Activated CD8-positive, alpha-beta memory T cell treated with anti-CD3 and anti-CD28 coated beads for 36 hours (primary cell): ENCODE measurements around the gene EFCAB9. TPM values are rescaled to one million over a fixed set of nuclear protein-coding genes. Genes with fewer than 3 reads are reported as not detected.

Source experiments
- CTCF ChIA-PET: fragments of 350-600 bp; sonication (Branson Sonifier 250); formaldehyde crosslinking; loops from one replicate; lab custom pipeline; 2021; ENCODE audit warnings: antibody characterized with exemption; lab: Charles Lee
- POLR2A ChIA-PET: fragments of 350-600 bp; sonication (Branson Sonifier 250); formaldehyde crosslinking; loops from one replicate; lab custom pipeline; 2021; ENCODE audit warnings: antibody characterized with exemption; lab: Charles Lee
- total RNA-seq, 2 experiments: library from RNA; stranded (reverse); gene quantifications; one replicate each; pipeline ENCODE4 v1.2.3, GENCODE V29; 2021

Gene EFCAB9
- total RNA-seq, 2 experiments from 2014 or later = not detected

DNA sequence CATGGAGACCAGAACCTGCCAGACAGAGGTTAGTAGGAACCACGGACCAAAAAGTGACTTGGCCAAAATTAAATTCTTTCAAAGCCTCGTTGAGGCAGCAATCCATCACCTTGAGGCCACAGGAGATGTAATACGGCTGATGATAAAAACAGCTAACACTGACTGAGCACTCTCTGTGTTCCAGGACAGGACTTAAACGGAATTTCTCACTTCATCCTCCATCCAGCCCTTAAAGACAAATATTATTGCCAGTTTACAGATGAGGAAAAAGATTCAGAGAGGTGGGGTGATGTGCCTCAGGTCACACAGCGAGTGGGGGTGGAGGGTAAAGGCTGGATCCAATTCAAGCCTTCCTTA is 31.0 kb upstream of the EFCAB9 start:
- CTCF ChIA-PET = interaction anchor here (1.5 to 2.2 kb wide), 2 partner anchors 11 to 57 kb away, joined by 5 to 6 read pairs; no protein-coding TSS in a partner anchor
- POLR2A ChIA-PET = no interaction called here

DNA sequence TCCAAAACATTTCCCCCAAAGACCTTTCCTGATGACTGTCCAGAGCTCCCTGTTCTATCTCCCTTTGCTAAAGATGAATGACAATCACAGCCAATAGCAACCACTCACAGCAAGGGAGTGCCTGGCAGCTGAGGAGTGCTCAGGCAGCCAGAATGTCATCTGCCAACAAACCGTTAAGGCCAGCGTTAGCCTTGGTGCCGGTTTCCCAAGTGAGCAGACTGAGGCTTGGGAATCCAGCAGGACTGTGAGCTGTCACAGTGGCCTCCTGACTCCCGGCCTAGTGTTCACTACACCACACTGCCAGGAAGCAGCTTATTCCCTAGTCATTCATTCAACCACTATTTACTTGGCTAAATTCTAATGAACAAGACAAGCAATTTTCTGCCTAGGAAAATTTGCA is 30.6 kb upstream of the EFCAB9 start:
- ChIA-PET CTCF (interaction anchor here (1.5 to 2.2 kb wide), 2 partner anchors 10 to 57 kb away, joined by 5 to 6 read pairs; no protein-coding TSS in a partner anchor), POLR2A (no interaction called here)

DNA sequence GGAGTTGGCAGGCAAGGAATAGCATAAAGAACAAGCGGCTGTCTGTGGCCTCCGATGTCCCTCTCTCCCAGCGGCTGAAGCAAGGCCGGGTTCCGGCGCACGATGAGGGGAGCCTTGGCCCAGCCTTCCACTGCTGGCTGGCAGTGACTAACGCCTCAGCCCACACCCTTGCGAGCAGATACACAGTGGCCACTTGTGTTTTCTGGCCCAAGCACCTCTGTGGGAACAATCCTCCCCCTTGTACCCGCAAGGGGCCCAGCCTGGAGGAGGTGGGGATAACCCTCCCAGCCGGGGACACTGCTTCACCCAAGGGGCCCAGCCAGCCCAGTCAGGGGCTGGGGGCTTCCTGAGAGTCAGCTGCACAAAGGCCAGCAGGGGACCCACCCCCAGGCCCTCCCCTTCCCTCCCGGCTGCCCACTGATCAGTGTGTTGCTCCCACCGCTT is 29.2 kb upstream of the EFCAB9 start:
- ChIA-PET CTCF (interaction anchor here (2.2 kb wide), 1 partner anchor 9 kb away, joined by 6 read pairs; no protein-coding TSS in a partner anchor), POLR2A (no interaction called here)

DNA sequence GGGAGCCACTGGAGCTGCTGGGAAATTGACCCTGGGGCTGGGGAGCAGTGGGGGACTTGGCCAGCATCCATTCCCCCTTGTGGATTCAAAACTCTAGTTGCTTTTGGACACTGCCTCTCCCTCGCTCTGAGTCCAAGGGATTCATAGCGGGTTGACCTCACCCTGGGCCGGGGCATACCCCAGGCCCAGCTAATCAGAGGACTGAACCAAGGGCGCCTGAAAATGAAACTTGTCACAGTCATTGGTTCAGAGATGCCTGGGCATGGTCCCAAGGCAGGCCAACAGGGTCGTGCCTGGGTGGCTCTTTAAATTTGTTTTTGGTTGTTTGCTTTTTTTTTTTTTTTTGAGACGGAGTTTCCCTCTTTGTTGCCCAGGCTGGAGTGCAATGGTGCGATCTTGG is 28.5 kb upstream of the EFCAB9 start:
- ChIA-PET POLR2A (interaction anchor here (0.6 kb wide), 1 partner anchor 747 kb away, joined by 3 read pairs; no protein-coding TSS in a partner anchor), CTCF (interaction anchor here (1.8 kb wide), 1 partner anchor 13 kb away, joined by 3 read pairs; no protein-coding TSS in a partner anchor)

DNA sequence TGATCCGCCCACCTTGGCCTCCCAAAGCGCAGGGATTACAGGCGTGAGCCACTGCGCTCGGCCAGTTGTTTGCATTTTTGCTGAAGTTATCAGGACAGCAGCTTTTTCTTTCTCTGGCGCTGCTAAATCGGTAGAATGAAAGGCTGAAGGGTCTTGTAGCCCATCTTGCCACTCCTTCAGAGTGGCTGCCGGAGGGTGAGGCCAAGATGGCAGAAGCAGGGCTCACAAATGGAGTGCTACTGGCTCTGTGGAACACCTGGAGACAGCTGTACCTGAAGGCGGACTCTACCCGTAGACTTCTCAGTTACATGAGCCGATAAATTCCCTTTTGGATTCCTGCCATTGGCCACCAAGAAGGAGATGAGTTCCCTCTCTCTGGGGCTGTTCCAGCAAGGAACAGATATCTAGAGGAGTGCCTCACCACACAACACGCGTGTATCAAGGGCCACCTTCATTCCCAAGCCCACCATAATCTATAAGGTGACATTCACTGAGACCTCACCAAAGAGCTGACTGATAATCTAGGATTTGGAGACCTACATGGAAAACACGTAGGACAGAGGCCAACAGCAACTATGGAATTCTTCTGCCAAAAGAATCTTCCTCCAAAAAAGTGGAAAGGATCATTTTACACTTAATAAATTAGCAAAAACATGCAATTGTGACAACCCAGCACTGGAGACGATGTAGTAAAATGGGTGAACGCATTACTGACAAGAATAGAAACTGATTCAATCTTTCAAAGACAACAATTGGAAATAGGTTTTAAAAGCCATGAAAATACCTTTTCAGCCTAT is 27.7 kb upstream of the EFCAB9 start:
- ChIA-PET CTCF (interaction anchor here (1.8 kb wide), 1 partner anchor 13 kb away, joined by 3 read pairs; no protein-coding TSS in a partner anchor), POLR2A (no interaction called here)

DNA sequence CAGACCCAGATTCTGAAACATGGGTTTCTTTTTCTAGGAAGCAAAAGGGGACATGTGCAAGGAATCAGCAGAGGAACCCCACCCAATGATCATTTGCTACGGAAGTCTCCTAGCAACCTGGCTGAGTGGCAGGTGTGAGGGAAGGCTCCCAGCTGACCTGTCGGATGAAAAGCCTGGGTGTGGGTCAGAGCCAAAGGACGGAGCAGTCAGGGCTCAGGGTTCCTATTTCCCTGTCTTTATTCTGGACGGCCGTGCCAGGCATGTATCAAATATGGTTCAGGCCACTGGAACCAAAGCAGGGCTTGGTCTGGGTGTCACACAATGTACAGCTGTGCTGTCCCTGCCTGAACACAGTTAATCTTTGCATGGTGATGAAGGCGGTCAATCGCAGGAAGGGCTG is 26.1 kb upstream of the EFCAB9 start:
- CTCF ChIA-PET = no interaction called here
- POLR2A ChIA-PET = no interaction called here

DNA sequence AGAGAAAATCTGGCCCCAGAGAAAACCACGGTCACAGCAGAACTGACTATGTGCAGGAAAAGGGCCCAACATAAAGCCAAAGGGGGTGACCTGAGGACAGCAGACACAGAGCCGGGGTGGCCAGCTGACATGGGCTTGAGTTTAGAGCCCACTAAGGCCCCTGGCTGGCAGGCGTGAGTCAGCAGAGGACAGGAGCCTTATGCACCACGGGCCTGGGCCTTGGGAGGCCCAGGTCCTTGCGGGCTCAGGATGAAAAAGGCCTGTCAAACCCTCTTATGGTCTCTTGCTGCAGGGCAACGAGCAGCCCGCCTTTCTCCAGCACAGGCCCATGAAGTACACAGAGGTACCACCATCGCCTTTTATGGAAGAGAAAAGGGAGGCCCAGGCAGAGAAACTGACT is 25.7 kb upstream of the EFCAB9 start:
- ChIA-PET POLR2A (no interaction called here), CTCF (no interaction called here)

DNA sequence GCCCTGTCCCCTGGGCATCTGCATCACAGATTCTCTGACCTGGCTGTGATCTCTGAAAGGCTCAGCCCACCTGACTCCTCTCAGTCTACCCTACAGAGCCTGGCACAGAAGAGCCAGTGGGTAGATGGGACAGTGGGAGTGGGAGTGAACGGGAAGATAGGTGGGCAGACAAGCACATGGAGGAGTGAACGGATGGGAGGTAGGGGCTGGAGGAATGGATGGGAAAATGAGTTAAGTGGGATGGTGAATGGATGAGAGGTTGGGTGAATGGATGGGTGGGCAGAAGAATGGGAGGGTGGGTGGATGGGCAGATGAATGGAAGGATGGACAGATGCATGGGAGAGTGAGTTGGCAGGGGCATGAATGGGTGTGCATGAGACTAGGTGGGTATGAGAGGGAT is 24.8 kb upstream of the EFCAB9 start:
- ChIA-PET POLR2A (no interaction called here), CTCF (no interaction called here)

DNA sequence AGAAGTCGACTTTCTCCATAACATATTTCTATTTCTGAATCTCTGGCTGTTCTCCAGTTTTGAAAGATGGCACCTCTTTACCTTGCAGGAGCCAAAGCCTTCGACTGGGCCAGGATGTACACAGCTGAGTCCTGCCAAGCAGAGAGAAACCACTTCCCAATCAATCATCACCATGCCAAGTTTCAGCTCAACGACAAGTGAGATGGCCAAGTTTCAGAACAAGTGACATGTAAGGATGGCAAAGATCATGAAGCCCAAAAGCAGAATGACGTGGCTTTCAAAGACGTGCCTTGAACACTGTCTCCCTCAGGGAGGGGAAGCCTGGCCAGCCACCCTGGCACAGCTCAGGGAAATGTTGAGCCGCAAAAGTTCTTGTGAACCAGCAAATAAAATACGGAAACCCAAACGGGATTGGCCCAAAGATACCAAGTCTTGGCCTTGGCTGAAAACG is 23.7 kb upstream of the EFCAB9 start:
- CTCF ChIA-PET = interaction anchor here (0.7 to 0.8 kb wide), 2 partner anchors 16 to 121 kb away, joined by 3 read pairs; no protein-coding TSS in a partner anchor
- POLR2A ChIA-PET = no interaction called here

DNA sequence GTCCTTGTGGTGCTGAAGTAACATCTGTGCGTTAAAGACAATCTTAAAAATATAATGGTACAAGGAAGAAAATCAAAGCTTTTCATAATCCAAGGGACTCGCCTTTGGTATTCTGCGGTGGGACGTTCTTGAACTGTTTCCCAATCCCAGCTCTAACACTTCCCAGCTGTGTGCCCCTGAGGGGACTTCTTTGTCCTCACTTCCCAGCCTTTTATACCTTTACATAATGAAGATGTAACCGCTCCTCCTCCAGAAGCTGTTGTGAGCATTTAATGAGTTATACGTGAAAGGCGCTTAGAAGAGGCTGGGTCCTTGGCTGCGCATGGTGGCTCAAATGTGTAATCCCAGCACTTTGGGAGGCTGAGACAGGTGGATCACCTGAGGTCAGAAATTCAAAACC is 22.9 kb upstream of the EFCAB9 start:
- ChIA-PET CTCF (no interaction called here), POLR2A (no interaction called here)

DNA sequence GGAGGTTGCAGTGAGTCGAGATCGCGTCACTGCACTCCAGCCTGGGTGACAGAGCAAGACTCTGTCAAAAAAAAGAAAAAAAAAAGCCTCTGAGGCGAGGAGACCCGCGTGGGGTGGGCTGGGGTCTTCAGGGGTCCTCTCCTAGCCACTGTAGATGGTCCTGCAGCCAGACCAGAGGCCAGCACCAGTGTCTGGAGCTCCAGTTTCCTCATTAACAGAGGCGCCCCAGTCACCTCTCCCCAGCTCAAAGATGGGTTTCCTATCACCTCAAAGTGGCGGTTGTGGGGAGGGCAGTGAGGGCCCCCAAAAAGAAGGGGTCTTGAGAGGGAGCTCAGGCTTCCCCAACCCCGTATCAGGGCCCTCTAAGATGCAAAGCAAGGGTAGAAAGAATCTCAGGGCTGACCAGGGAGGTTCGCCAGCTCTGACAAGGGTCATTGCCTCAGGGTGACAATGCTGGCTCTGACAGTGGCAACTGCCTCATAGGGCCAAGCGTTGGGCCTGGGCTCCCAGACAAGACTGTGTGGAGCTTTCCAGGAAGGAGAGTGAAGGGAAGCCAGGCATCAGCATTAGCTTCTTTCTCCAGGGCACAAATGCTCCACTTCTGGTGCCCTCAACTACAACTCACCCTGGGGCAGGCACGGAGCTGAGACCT is 20.9 kb upstream of the EFCAB9 start:
- ChIA-PET CTCF (interaction anchor here (0.9 to 4.9 kb wide), 8 partner anchors 9 to 110 kb away, joined by 3 to 53 read pairs (median 6); partner anchors contain the start of gene STK10), POLR2A (interaction anchor here (0.9 to 5.1 kb wide), 7 partner anchors 11 to 62 kb away, joined by 3 to 50 read pairs (median 5); partner anchors contain the start of gene STK10)

DNA sequence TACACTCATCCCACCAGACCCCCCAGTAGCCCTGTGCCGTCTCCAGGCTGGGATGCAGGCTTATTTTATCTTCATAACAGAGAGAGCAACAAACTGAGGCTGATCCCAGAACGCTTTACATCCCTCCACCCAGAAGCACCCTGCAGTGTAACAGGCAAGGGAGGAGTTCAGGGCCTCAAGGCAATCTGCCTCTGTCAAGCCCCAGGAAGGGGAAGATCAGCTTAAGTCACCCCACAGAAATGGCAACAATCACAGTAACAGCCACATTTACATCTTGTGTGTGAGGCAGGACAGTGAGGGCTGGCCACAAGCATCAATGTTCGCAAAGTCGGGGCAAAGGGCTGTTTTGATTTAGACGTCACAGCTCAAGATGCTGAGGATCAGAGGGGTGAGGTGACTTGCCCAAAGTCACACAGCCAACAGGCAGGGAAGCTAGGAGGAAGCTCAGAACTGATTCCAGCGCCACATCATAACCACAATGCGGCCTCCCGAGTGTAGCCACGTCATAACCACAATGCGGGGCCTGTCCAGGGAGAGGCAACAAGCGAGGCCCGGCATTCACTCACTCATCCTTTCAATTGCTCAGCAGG is 20.3 kb upstream of the EFCAB9 start:
- CTCF ChIA-PET = interaction anchor here (0.9 to 4.9 kb wide), 8 partner anchors 10 to 109 kb away, joined by 3 to 53 read pairs (median 6); partner anchors contain the start of gene STK10
- POLR2A ChIA-PET = interaction anchor here (0.9 to 5.1 kb wide), 8 partner anchors 10 to 62 kb away, joined by 3 to 50 read pairs (median 6); partner anchors contain the start of gene STK10

DNA sequence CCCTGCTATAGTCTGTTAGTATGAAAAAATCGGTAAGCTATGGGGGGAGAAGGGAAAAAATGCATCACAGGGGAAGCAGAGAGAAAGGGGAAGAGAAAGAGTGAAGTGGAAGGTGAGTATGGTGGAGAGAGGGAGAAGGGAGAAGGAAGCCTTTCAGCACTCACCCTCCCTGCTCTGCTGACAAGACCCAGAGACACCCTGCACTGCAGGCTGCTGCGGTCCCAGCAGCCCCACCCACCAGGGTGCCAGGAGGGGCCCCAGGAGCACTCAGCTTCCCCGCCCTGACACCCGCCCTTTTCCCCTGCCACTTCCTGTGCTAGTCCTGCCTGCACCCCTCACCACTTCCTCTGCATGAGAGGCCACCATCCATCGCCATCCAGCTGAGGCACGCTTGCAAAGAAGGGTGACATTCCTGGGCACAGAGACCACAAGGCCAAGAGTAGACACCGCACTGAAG is 18.7 kb upstream of the EFCAB9 start:
- ChIA-PET CTCF (interaction anchor here (1.2 to 4.9 kb wide), 8 partner anchors 9 to 108 kb away, joined by 4 to 53 read pairs (median 6); partner anchors contain the start of gene STK10), POLR2A (interaction anchor here (1.2 to 5.1 kb wide), 8 partner anchors 8 to 787 kb away, joined by 3 to 50 read pairs (median 9); partner anchors contain the start of genes FBXW11, NPM1 and STK10)

DNA sequence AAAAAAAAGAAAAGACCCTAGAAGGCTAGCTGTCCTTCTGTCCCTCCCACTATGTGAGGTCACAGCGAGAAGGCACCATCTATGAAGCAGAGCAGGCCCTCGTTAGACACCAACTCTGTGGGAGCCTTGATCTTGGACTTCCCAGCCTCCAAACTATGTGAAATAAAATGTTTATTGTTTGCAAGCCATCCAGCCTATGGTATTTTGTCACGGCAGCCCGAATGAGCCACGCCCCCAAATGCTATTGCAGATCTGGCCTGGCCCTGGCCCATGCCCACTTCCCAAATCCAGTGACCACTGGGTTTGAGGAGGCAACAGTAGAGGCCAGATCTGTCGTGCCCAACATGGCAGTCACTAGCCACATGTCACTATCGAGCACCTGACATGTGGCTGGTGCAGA is 16.8 kb upstream of the EFCAB9 start:
- ChIA-PET POLR2A (interaction anchor here (0.7 to 5.1 kb wide), 3 partner anchors 10 to 173 kb away, joined by 5 to 50 read pairs (median 31); partner anchors contain the start of gene STK10), CTCF (interaction anchor here (0.6 to 4.9 kb wide), 3 partner anchors 7 to 103 kb away, joined by 3 to 53 read pairs (median 20); partner anchors contain the start of gene STK10)

DNA sequence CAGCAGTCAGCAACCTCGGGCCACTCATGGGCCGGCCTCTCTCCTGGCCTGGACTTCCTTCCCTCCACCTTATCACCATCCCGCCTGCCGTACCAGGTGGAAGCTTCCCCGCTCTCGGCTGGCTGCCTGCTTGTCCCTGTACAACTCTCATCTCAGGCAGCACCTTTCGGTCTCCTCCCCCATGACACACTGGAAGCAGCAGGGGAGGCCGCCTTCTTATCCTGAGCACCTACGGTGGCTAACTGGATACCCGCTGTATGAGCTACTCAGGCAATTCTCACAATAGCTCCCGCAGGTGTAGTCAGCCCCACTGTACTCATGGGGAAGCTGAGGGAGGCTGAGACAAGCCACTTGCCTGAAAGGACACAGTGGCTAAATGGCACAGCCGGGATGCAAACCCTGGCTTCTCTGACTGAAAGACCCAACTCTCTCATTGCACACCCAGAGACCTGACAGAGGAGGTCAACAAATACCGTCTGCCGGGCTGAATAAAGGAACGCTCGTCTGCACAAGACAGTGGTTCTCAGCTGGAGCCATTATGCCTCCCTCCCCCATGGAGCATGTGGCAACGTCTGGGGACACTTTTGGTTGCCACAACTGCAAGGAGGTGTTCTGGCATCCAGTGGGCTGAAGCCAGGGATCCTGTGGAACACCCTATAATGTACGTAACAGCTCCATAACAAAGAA is 15.5 kb upstream of the EFCAB9 start:
- CTCF ChIA-PET = interaction anchor here (0.8 to 2.6 kb wide), 5 partner anchors 9 to 72 kb away, joined by 3 to 18 read pairs (median 4); partner anchors contain the start of gene STK10
- POLR2A ChIA-PET = interaction anchor here (0.9 to 1.5 kb wide), 3 partner anchors 9 to 173 kb away, joined by 3 to 6 read pairs (median 4); no protein-coding TSS in a partner anchor

DNA sequence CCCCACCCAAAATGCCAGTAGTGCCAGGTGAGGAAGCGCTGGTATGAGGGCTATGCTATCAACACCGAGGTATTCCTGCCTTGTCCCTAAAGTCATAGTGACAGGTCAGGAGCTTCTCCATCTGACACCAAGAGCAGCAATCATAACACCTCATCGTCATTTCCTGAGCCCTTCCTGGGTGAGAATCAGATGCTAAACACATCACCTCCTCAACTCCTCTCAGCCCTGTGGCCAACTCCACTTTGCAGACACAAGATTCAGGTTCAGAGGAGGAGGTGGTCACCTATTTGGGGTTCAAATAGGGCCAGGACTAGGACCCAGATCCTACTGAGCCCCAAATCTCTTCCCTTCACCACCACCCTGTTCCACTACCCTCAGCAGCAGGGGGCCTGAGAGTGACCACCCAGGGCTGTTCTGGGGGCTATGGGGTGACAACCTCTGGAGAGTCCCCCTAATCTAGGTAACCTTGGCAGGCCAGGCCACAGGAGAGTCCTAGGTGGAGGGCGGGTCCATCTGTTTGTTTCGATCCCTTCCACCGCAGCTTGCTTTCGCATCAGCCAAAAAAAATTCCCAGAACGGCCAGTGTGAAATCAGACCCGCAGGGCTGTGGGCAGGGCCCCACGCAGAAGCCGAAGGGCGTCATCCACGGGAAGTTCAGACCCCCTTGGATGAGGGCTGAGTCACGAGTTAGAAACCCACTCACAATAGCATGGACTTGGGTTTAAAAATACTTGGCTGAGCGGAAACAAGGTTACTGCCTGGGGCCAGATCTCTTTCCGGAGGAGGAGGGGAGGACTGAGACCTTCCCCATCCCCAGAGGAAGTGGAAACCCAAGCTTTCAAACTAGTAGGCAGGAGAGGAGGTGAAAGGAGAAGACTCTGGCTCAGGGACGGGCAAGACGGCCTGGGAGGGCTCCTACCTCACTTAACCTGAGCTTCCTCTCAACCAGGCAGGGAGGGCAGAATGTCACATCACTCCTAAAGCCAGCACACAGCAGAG is 14.7 kb upstream of the EFCAB9 start:
- CTCF ChIA-PET = interaction anchor here (0.8 to 2.6 kb wide), 7 partner anchors 8 to 73 kb away, joined by 3 to 18 read pairs (median 4); partner anchors contain the start of gene STK10

More for the DNA sequence above, 14.7 kb upstream of the EFCAB9 start:
- POLR2A ChIA-PET = interaction anchor here (0.9 to 1.5 kb wide), 4 partner anchors 8 to 173 kb away, joined by 3 to 6 read pairs (median 5); no protein-coding TSS in a partner anchor
